ENCODE data around the gene SRC. TPM values are rescaled to one million over a fixed set of nuclear protein-coding genes. Genes with fewer than 3 reads are reported as not detected.

The SRC gene
- total and polyA plus RNA-seq, 2 experiments from 2014 or later, result 8.0 to 25.9 TPM

- Histone ChIP-seq H4K20me1 (replicated peaks; ENCODE audit: insufficient read depth) (no peaks in the 10 kb centered on the region), H3K4me1 (ENCODE audit: insufficient read depth) (no peaks in the 10 kb centered on the region), H3K4me3 (no peak overlapping the region), H3K27me3 (ENCODE audit: insufficient read depth) (no peaks in the 10 kb centered on the region), H3F3A (replicated peaks; ENCODE audit: low read depth) (no peaks in the 10 kb centered on the region), H3K9me2 (ENCODE audit: insufficient read depth) (peaks cover 13% of the 10 kb centered on the region; the same call in 1 of the 2 replicates), H3K4me2 (no peak overlapping the region), H2AFZ (no peak overlapping the region), H3K79me2 (replicated peaks; ENCODE audit: insufficient read depth) (no peaks in the 10 kb centered on the region), H3K36me3 (ENCODE audit: insufficient read depth) (no peaks in the 10 kb centered on the region), H3K27ac (ENCODE audit: low read depth) (no peak overlapping the region)
- Mint-ChIP-seq H3K4me3 (no peak overlapping the region), H3K27me3 (ENCODE audit: insufficient read depth, low read depth, poor library complexity) (no peaks in the 10 kb centered on the region), H3K36me3 (ENCODE audit: low read depth) (no peaks in the 10 kb centered on the region), H3K27ac (no peak overlapping the region), H3K4me1 (no peaks in the 10 kb centered on the region), H3K9me3 (no peaks in the 10 kb centered on the region)
- TF ChIP-seq NANOG (IDR thresholded peaks at IDR 0.05; ENCODE audit: borderline replicate concordance) (no peak), ZNF331 (CRISPR knock-in tag; IDR thresholded peaks at IDR 0.05; ENCODE audit: low read depth) (no peak), EZH2phosphoT487 (IDR thresholded peaks at IDR 0.05; ENCODE audit: unreplicated experiment) (no peak), CTCF (conservative IDR thresholded peaks at IDR 0.05; ENCODE audit: low read depth in 2 of 2) (no peak), ZNF114 (CRISPR knock-in tag; IDR thresholded peaks at IDR 0.05) (no peak), STAT1 (IDR thresholded peaks at IDR 0.05; ENCODE audit: unreplicated experiment) (no peak), JUNB (IDR thresholded peaks at IDR 0.05; ENCODE audit: unreplicated experiment) (no peak), CREB1 (CRISPR knock-in tag; IDR thresholded peaks at IDR 0.05; ENCODE audit: low read depth) (no peak), EZH2 (IDR thresholded peaks at IDR 0.05; ENCODE audit: low read depth, unreplicated experiment) (no peak), POLR2AphosphoS5 (IDR thresholded peaks at IDR 0.05; ENCODE audit: low read depth) (no peak)
- TF ChIP-seq, protein P1, sequence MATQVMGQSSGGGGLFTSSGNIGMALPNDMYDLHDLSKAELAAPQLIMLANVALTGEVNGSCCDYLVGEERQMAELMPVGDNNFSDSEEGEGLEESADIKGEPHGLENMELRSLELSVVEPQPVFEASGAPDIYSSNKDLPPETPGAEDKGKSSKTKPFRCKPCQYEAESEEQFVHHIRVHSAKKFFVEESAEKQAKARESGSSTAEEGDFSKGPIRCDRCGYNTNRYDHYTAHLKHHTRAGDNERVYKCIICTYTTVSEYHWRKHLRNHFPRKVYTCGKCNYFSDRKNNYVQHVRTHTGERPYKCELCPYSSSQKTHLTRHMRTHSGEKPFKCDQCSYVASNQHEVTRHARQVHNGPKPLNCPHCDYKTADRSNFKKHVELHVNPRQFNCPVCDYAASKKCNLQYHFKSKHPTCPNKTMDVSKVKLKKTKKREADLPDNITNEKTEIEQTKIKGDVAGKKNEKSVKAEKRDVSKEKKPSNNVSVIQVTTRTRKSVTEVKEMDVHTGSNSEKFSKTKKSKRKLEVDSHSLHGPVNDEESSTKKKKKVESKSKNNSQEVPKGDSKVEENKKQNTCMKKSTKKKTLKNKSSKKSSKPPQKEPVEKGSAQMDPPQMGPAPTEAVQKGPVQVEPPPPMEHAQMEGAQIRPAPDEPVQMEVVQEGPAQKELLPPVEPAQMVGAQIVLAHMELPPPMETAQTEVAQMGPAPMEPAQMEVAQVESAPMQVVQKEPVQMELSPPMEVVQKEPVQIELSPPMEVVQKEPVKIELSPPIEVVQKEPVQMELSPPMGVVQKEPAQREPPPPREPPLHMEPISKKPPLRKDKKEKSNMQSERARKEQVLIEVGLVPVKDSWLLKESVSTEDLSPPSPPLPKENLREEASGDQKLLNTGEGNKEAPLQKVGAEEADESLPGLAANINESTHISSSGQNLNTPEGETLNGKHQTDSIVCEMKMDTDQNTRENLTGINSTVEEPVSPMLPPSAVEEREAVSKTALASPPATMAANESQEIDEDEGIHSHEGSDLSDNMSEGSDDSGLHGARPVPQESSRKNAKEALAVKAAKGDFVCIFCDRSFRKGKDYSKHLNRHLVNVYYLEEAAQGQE (IDR thresholded peaks at IDR 0.05; ENCODE audit: unreplicated experiment), result no peak
- TF ChIP-seq, protein P2, sequence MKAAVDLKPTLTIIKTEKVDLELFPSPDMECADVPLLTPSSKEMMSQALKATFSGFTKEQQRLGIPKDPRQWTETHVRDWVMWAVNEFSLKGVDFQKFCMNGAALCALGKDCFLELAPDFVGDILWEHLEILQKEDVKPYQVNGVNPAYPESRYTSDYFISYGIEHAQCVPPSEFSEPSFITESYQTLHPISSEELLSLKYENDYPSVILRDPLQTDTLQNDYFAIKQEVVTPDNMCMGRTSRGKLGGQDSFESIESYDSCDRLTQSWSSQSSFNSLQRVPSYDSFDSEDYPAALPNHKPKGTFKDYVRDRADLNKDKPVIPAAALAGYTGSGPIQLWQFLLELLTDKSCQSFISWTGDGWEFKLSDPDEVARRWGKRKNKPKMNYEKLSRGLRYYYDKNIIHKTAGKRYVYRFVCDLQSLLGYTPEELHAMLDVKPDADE (IDR thresholded peaks at IDR 0.05), result no peak
- TF ChIP-seq, protein P3, sequence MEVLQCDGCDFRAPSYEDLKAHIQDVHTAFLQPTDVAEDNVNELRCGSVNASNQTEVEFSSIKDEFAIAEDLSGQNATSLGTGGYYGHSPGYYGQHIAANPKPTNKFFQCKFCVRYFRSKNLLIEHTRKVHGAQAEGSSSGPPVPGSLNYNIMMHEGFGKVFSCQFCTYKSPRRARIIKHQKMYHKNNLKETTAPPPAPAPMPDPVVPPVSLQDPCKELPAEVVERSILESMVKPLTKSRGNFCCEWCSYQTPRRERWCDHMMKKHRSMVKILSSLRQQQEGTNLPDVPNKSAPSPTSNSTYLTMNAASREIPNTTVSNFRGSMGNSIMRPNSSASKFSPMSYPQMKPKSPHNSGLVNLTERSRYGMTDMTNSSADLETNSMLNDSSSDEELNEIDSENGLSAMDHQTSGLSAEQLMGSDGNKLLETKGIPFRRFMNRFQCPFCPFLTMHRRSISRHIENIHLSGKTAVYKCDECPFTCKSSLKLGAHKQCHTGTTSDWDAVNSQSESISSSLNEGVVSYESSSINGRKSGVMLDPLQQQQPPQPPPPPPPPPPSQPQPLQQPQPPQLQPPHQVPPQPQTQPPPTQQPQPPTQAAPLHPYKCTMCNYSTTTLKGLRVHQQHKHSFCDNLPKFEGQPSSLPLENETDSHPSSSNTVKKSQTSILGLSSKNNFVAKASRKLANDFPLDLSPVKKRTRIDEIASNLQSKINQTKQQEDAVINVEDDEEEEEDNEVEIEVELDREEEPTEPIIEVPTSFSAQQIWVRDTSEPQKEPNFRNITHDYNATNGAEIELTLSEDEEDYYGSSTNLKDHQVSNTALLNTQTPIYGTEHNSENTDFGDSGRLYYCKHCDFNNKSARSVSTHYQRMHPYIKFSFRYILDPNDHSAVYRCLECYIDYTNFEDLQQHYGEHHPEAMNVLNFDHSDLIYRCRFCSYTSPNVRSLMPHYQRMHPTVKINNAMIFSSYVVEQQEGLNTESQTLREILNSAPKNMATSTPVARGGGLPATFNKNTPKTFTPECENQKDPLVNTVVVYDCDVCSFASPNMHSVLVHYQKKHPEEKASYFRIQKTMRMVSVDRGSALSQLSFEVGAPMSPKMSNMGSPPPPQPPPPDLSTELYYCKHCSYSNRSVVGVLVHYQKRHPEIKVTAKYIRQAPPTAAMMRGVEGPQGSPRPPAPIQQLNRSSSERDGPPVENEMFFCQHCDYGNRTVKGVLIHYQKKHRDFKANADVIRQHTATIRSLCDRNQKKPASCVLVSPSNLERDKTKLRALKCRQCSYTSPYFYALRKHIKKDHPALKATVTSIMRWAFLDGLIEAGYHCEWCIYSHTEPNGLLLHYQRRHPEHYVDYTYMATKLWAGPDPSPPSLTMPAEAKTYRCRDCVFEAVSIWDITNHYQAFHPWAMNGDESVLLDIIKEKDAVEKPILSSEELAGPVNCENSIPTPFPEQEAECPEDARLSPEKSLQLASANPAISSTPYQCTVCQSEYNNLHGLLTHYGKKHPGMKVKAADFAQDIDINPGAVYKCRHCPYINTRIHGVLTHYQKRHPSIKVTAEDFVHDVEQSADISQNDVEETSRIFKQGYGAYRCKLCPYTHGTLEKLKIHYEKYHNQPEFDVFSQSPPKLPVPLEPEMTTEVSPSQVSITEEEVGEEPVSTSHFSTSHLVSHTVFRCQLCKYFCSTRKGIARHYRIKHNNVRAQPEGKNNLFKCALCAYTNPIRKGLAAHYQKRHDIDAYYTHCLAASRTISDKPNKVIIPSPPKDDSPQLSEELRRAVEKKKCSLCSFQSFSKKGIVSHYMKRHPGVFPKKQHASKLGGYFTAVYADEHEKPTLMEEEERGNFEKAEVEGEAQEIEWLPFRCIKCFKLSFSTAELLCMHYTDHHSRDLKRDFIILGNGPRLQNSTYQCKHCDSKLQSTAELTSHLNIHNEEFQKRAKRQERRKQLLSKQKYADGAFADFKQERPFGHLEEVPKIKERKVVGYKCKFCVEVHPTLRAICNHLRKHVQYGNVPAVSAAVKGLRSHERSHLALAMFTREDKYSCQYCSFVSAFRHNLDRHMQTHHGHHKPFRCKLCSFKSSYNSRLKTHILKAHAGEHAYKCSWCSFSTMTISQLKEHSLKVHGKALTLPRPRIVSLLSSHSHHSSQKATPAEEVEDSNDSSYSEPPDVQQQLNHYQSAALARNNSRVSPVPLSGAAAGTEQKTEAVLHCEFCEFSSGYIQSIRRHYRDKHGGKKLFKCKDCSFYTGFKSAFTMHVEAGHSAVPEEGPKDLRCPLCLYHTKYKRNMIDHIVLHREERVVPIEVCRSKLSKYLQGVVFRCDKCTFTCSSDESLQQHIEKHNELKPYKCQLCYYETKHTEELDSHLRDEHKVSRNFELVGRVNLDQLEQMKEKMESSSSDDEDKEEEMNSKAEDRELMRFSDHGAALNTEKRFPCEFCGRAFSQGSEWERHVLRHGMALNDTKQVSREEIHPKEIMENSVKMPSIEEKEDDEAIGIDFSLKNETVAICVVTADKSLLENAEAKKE (CRISPR knock-in tag; IDR thresholded peaks at IDR 0.05), result no peak
- DNase-seq (ENCODE audit: low spot score), result no peak
- ATAC-seq, result no peak
Observed at GRCh38 chr20:37430044-37430443, 84.1 kb downstream of the SRC start.
